Measurements from ENCODE around the gene COPS6.
A peak's percentile ranks its signal among the peaks of the same experiment; 100 is the strongest.

Gene COPS6

GRCh38 chr7:100089458-100090196 lies 858 bp downstream of the COPS6 start:
- Mint-ChIP-seq H3K27me3 (no peaks in the 10 kb centered on the region), H3K4me3 (peak overlapping the region; percentile 90), H3K9me3 (no peaks in the 10 kb centered on the region), H3K27ac (peak overlapping the region; percentile 84), H3K36me3 (peaks cover 19% of the 10 kb centered on the region), H3K4me1 (peaks cover 15% of the 10 kb centered on the region)
- ATAC-seq (ENCODE audit: low read depth) (no peak), DNase-seq (ENCODE audit: low spot score in 2 of 2) (no peak)

- no peak for DNase-seq (ENCODE audit: low spot score in 2 of 2)
- Mint-ChIP-seq H3K36me3 (peaks cover 22% of the 10 kb centered on the region), H3K27me3 (no peaks in the 10 kb centered on the region), H3K4me1 (peaks cover 15% of the 10 kb centered on the region), H3K9me3 (no peaks in the 10 kb centered on the region), H3K4me3 (no peak overlapping the region), H3K27ac (peak overlapping the region; percentile 35)
- ATAC-seq (ENCODE audit: low read depth) = no peak
Measured at GRCh38 chr7:100090527-100091410, 2.0 kb downstream of the COPS6 start.

GRCh38 chr7:100091411-100092181 lies 2.8 kb downstream of the COPS6 start:
- no peaks in the 10 kb centered on the region for H3K27me3 Mint-ChIP-seq
- DNase-seq (ENCODE audit: low spot score in 2 of 2) (no peak), ATAC-seq (ENCODE audit: low read depth) (no peak)
- peaks cover 17% of the 10 kb centered on the region for H3K4me1 Mint-ChIP-seq
- peaks cover 24% of the 10 kb centered on the region for H3K36me3 Mint-ChIP-seq
- peak overlapping the region; percentile 41 for H3K27ac Mint-ChIP-seq
- H3K4me3 Mint-ChIP-seq = no peak overlapping the region
- no peaks in the 10 kb centered on the region for H3K9me3 Mint-ChIP-seq

- no peaks in the 10 kb centered on the region for H3K9me3 Mint-ChIP-seq
- peaks cover 21% of the 10 kb centered on the region for H3K4me1 Mint-ChIP-seq
- ATAC-seq (ENCODE audit: low read depth) = no peak
- H3K27me3 Mint-ChIP-seq = no peaks in the 10 kb centered on the region
- no peak overlapping the region for H3K27ac Mint-ChIP-seq
- H3K36me3 Mint-ChIP-seq = peaks cover 34% of the 10 kb centered on the region
- no peak overlapping the region for H3K4me3 Mint-ChIP-seq
- DNase-seq (ENCODE audit: low spot score in 2 of 2) = no peak
Measured at GRCh38 chr7:100093054-100093453, 4.3 kb downstream of the COPS6 start.

- no peak overlapping the region for H3K27ac Mint-ChIP-seq
- peaks cover 38% of the 10 kb centered on the region for H3K36me3 Mint-ChIP-seq
- H3K4me3 Mint-ChIP-seq = no peak overlapping the region
- H3K27me3 Mint-ChIP-seq = no peaks in the 10 kb centered on the region
- H3K9me3 Mint-ChIP-seq = no peaks in the 10 kb centered on the region
- no peak for DNase-seq (ENCODE audit: low spot score in 2 of 2)
- H3K4me1 Mint-ChIP-seq = peaks cover 25% of the 10 kb centered on the region
- ATAC-seq (ENCODE audit: low read depth) = no peak
Measured at GRCh38 chr7:100093498-100093897, 4.7 kb downstream of the COPS6 start.

GRCh38 chr7:100093925-100094486 lies 5.2 kb downstream of the COPS6 start:
- Mint-ChIP-seq H3K27me3 (no peaks in the 10 kb centered on the region), H3K36me3 (peaks cover 43% of the 10 kb centered on the region), H3K4me1 (peaks cover 30% of the 10 kb centered on the region)

GRCh38 chr7:100095289-100095688 lies 6.5 kb downstream of the COPS6 start:
- H3K27ac Mint-ChIP-seq = no peak overlapping the region
- peaks cover 47% of the 10 kb centered on the region for H3K36me3 Mint-ChIP-seq
- peaks cover 30% of the 10 kb centered on the region for H3K4me1 Mint-ChIP-seq
- no peaks in the 10 kb centered on the region for H3K27me3 Mint-ChIP-seq
- DNase-seq (ENCODE audit: low spot score in 2 of 2) (no peak), ATAC-seq (ENCODE audit: low read depth) (no peak)
- no peak overlapping the region for H3K4me3 Mint-ChIP-seq
- H3K9me3 Mint-ChIP-seq = no peaks in the 10 kb centered on the region

More at GRCh38 chr7:100093925-100094486, 5.2 kb downstream of the COPS6 start:
- H3K9me3 Mint-ChIP-seq = no peaks in the 10 kb centered on the region
- H3K4me3 Mint-ChIP-seq = no peak overlapping the region
- no peak for ATAC-seq (ENCODE audit: low read depth)
- H3K27ac Mint-ChIP-seq = no peak overlapping the region
- no peak for DNase-seq (ENCODE audit: low spot score in 2 of 2)

- no peak overlapping the region for H3K4me3 Mint-ChIP-seq
- no peaks in the 10 kb centered on the region for H3K9me3 Mint-ChIP-seq
Measured at GRCh38 chr7:100095704-100096103, 6.9 kb downstream of the COPS6 start.

GRCh38 chr7:100098913-100099312 lies 10.1 kb downstream of the COPS6 start:
- H3K27ac Mint-ChIP-seq = peak overlapping the region; percentile 97
- H3K36me3 Mint-ChIP-seq = peaks cover 31% of the 10 kb centered on the region
- H3K27me3 Mint-ChIP-seq = no peaks in the 10 kb centered on the region
- peaks cover 31% of the 10 kb centered on the region for H3K4me1 Mint-ChIP-seq
- H3K9me3 Mint-ChIP-seq = no peaks in the 10 kb centered on the region
- H3K4me3 Mint-ChIP-seq = peak overlapping the region; percentile 32
- ATAC-seq (ENCODE audit: low read depth) (no peak), DNase-seq (ENCODE audit: low spot score in 2 of 2) (no peak)

More at GRCh38 chr7:100095704-100096103, 6.9 kb downstream of the COPS6 start:
- peaks cover 27% of the 10 kb centered on the region for H3K4me1 Mint-ChIP-seq
- H3K27me3 Mint-ChIP-seq = no peaks in the 10 kb centered on the region
- peaks cover 44% of the 10 kb centered on the region for H3K36me3 Mint-ChIP-seq
- ATAC-seq (ENCODE audit: low read depth) (no peak), DNase-seq (ENCODE audit: low spot score in 2 of 2) (no peak)
- no peak overlapping the region for H3K27ac Mint-ChIP-seq

GRCh38 chr7:100099452-100099851 lies 10.7 kb downstream of the COPS6 start:
- ATAC-seq (ENCODE audit: low read depth) = no peak
- peak overlapping the region; percentile 97 for H3K27ac Mint-ChIP-seq
- peaks cover 30% of the 10 kb centered on the region for H3K36me3 Mint-ChIP-seq
- no peaks in the 10 kb centered on the region for H3K9me3 Mint-ChIP-seq
- no peak for DNase-seq (ENCODE audit: low spot score in 2 of 2)
- peaks cover 31% of the 10 kb centered on the region for H3K4me1 Mint-ChIP-seq
- no peaks in the 10 kb centered on the region for H3K27me3 Mint-ChIP-seq
- peak overlapping the region; percentile 82 for H3K4me3 Mint-ChIP-seq

- peaks cover 31% of the 10 kb centered on the region for H3K4me1 Mint-ChIP-seq
- peak; percentile 76 for ATAC-seq (ENCODE audit: low read depth)
Measured at GRCh38 chr7:100100420-100101015, 11.7 kb downstream of the COPS6 start.

GRCh38 chr7:100101016-100101862 lies 12.5 kb downstream of the COPS6 start, which contains the start of the genes AP4M1 and MCM7:
Gene AP4M1 (plus strand): TSS chr7:100101643. CDS start chr7:100101715, 72 bp downstream.
Gene MCM7 (minus strand): TSS chr7:100101397. CDS start chr7:100101294, 103 bp downstream.
- peaks cover 29% of the 10 kb centered on the region for H3K4me1 Mint-ChIP-seq
- peak within 1 kb of the TSS; percentile 82 for H3K4me3 Mint-ChIP-seq
- no peaks in the 10 kb centered on the region for H3K9me3 Mint-ChIP-seq
- H3K36me3 Mint-ChIP-seq = peaks cover 26% of the 10 kb centered on the region
- H3K27ac Mint-ChIP-seq = peak within 1 kb of the TSS; percentile 97
- DNase-seq (ENCODE audit: low spot score in 2 of 2) = peak; percentile 91 to 96
- no peaks in the 10 kb centered on the region for H3K27me3 Mint-ChIP-seq
- ATAC-seq (ENCODE audit: low read depth) = peak; percentile 84

More at GRCh38 chr7:100100420-100101015, 11.7 kb downstream of the COPS6 start:
- peaks cover 30% of the 10 kb centered on the region for H3K36me3 Mint-ChIP-seq
- no peaks in the 10 kb centered on the region for H3K9me3 Mint-ChIP-seq
- DNase-seq (ENCODE audit: low spot score in 2 of 2) = peak; percentile 89 to 93
- no peaks in the 10 kb centered on the region for H3K27me3 Mint-ChIP-seq
- H3K27ac Mint-ChIP-seq = peak overlapping the region; percentile 97
- H3K4me3 Mint-ChIP-seq = peak overlapping the region; percentile 82

Measured in memory B cell (primary cell).